Omental fat pad (tissue), 4 donors: ENCODE data around the gene AKT1. TPM values are rescaled to one million over a fixed set of nuclear protein-coding genes. Genes with fewer than 3 reads are reported as not detected.

Experiments used
- ATAC-seq: fragments of 150-250 bp; one replicate; pipeline ENCODE4 v1.9.1; 2016; ENCODE audit warnings: mild to moderate bottlenecking, moderate library complexity; ENCODE audit not compliant: low FRiP score
- DNase-seq: peaks from one replicate; pipeline ENCODE4 v3.0.0-alpha.2; 2019; ENCODE audit warnings: low spot score
- CTCF ChIP-seq, 3 donors: fragments of 450-650 bp; IDR thresholded peaks; one replicate each; pipeline ENCODE4 v1.5.1; 2016 to 2017; ENCODE audit warnings: antibody characterized with exemption in 3 of 3, mild to moderate bottlenecking in 3 of 3, moderate library complexity in 2 of 3
- total RNA-seq, 4 donors: library from RNA; depleted of rRNA; stranded (reverse); fragments of >200 nt; gene quantifications; one replicate each; pipeline ENCODE4 v1.1.0, GENCODE V29; 2016

The AKT1 gene
- total RNA-seq, 4 donors from 2014 or later, result 104 to 121 (median 107) TPM

- ATAC-seq (no peak), DNase-seq (no peak)
- no peak for TF ChIP-seq CTCF (IDR thresholded peaks at IDR 0.05)
Observed at GRCh38 chr14:104777808-104778249, 17.7 kb downstream of the AKT1 start.

- no peak for TF ChIP-seq CTCF (IDR thresholded peaks at IDR 0.05)
- DNase-seq (no peak), ATAC-seq (no peak)
Observed at GRCh38 chr14:104776961-104777807, 18.4 kb downstream of the AKT1 start.

- no peak for TF ChIP-seq CTCF (IDR thresholded peaks at IDR 0.05)
- DNase-seq, result no peak
- ATAC-seq, result no peak
Observed at GRCh38 chr14:104776481-104776880, 19.1 kb downstream of the AKT1 start.

GRCh38 chr14:104775073-104775489 is 20.5 kb downstream of the AKT1 start:
- DNase-seq, result no peak
- no peak for ATAC-seq
- TF ChIP-seq CTCF (IDR thresholded peaks at IDR 0.05), result no peak

DNA sequence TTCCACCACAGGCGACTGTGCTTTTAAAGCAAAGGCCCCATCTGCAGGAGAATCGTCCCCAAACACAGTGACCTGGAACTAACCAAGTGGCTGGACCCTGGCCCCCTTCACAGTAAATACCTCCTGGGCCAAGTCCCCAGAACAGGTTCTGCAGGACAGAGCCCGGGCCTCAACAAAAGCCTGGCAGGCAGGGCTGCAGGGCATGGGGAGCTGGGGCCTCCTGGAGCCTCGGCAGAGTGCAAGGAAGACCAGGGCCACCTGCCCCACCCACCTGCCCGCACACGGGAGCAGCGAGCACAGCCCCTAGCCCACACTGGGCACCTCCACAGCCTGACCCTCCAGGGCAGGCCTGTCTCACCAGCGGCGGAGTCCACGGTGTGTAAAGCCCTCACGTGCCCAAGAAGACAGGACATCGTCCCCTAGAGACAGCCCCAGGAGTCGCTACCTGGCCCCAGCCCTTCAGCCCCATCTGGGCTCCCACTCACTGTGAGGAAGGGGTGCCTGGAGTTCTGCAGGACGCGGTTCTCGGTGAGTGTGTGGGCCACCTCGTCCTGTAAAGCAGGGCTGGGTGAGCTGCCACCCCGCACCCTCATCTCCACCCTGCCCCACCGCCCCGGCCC is 21.0 kb downstream of the AKT1 start:
- DNase-seq (no peak), ATAC-seq (no peak)
- TF ChIP-seq CTCF (IDR thresholded peaks at IDR 0.05), result no peak

GRCh38 chr14:104773505-104774452 is 21.8 kb downstream of the AKT1 start:
- DNase-seq, result no peak
- no peak for ATAC-seq
- TF ChIP-seq CTCF (IDR thresholded peaks at IDR 0.05), result no peak
